ENCODE results near the gene PSD4. TPM values are rescaled to one million over a fixed set of nuclear protein-coding genes. Genes with fewer than 3 reads are reported as not detected.

PSD4 gene
- total RNA-seq, 1 experiment from 2014 or later = 9.6 TPM

DNA sequence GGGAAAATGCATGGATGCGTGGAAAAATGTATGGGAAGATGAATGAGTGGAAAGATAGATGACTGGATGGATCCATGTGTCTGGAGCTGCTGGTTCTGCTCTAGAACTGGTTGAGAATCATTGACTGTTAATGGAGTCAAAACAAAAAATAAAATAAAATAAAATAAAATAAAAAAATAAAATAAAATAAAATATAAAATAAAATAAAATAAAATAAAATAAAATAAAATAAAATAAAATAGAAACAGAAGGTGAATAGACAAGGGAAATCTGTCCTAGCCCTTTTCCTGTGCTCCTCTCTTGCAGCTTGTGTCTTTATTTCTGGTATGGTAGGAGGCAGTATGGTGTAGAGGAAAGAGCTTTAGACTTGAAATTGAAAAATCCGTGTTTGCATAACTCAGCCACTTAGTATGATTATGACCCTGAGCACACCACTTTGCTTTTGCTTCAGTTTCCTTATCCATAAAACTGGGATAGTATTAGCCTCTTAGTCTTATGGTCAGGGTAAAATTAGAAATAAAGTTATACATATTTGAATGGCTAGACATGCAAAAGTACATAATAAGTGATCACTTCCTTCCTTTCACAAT lies 51.0 kb downstream of the PSD4 start:
- peaks cover 8% of the 10 kb centered on the region for H3K4me1 Mint-ChIP-seq (ENCODE audit: insufficient read depth, unreplicated experiment)
- intact Hi-C loops (cut with micrococcal nuclease) = no loop called here
- H3K27me3 Mint-ChIP-seq (ENCODE audit: insufficient read depth, unreplicated experiment) = no peaks in the 10 kb centered on the region
- no peak overlapping the region for H3K4me3 Mint-ChIP-seq (ENCODE audit: unreplicated experiment)
- no peaks in the 10 kb centered on the region for H3K36me3 Mint-ChIP-seq (ENCODE audit: insufficient read depth, unreplicated experiment)
- TF ChIP-seq, protein P1, sequence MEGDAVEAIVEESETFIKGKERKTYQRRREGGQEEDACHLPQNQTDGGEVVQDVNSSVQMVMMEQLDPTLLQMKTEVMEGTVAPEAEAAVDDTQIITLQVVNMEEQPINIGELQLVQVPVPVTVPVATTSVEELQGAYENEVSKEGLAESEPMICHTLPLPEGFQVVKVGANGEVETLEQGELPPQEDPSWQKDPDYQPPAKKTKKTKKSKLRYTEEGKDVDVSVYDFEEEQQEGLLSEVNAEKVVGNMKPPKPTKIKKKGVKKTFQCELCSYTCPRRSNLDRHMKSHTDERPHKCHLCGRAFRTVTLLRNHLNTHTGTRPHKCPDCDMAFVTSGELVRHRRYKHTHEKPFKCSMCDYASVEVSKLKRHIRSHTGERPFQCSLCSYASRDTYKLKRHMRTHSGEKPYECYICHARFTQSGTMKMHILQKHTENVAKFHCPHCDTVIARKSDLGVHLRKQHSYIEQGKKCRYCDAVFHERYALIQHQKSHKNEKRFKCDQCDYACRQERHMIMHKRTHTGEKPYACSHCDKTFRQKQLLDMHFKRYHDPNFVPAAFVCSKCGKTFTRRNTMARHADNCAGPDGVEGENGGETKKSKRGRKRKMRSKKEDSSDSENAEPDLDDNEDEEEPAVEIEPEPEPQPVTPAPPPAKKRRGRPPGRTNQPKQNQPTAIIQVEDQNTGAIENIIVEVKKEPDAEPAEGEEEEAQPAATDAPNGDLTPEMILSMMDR (IDR thresholded peaks at IDR 0.05; ENCODE audit: unreplicated experiment) = no peak
- no peak for DNase-seq (ENCODE audit: unreplicated experiment)
- no peak overlapping the region for H3K27ac Mint-ChIP-seq (ENCODE audit: low read depth, unreplicated experiment)
- ChIA-PET POLR2A (no interaction called here), CTCF (interaction anchor here (1.2 kb wide), 1 partner anchor 22 kb away, joined by 3 read pairs; no protein-coding TSS in a partner anchor)
- H3K9me3 Mint-ChIP-seq (ENCODE audit: unreplicated experiment) = no peaks in the 10 kb centered on the region
- no TSS peak for BruUV-seq (replicated peaks)

DNA sequence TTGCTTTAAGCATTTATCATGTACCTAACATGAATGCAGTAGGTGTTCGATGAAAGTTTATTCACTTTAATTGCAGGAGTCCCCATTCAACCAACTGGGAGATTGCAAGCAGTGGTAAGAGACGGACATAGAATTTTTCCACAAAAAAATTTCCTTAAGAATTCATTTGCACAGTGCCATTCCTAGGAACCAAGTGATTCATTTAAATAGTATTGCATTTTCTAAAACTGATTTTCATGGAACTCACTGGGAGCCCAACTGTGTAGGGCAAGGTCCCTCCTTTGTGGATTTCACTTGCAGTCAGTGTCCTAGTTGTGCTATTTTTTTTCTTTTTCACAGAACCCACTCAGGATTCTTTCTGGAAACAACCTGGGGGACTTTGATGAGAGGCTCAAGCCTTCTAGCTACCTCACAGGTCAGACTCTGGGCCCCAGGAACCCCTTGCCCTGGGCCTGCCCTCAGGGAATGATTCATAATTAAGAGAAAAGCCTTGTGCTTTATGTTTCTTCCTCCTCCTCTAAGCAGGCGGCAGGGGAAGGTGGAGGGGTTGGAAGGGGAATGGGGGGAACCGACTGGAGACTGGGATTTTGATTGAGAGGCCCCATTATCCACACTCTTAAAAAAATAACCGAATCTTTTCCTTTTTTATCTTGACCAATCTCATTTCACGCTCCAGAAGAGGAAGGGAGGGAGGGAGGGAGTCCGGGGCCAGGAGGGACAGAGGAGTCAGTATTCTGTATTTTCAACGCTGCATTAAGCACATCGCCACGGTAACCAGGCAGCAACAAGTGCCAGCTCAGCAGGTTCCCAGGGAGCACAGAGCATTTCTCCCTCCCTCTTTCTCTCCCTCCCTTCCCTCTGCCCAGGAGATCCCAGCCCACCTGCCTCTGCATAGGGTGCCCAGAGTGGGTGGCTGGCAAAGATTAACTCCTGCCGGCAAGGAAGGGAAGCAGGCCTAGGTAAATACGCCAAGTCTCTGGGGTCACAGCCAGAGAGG lies 51.8 kb downstream of the PSD4 start:
- no TSS peak for BruUV-seq (replicated peaks)
- Mint-ChIP-seq H3K4me1 (ENCODE audit: insufficient read depth, unreplicated experiment) (peaks cover 5% of the 10 kb centered on the region), H3K27me3 (ENCODE audit: insufficient read depth, unreplicated experiment) (no peaks in the 10 kb centered on the region), H3K4me3 (ENCODE audit: unreplicated experiment) (no peak overlapping the region), H3K9me3 (ENCODE audit: unreplicated experiment) (no peaks in the 10 kb centered on the region), H3K36me3 (ENCODE audit: insufficient read depth, unreplicated experiment) (no peaks in the 10 kb centered on the region), H3K27ac (ENCODE audit: low read depth, unreplicated experiment) (no peak overlapping the region)
- no peak for DNase-seq (ENCODE audit: unreplicated experiment)
- POLR2A ChIA-PET = interaction anchor here (1.0 kb wide), 1 partner anchor 14 kb away, joined by 4 read pairs; no protein-coding TSS in a partner anchor
- TF ChIP-seq, protein P1 (IDR thresholded peaks at IDR 0.05; ENCODE audit: unreplicated experiment) = no peak
- CTCF ChIA-PET = interaction anchor here (0.6 to 1.7 kb wide), 3 partner anchors 14 to 90 kb away, joined by 3 to 4 read pairs (median 4); no protein-coding TSS in a partner anchor
- intact Hi-C loops (cut with micrococcal nuclease) = no loop called here

DNA sequence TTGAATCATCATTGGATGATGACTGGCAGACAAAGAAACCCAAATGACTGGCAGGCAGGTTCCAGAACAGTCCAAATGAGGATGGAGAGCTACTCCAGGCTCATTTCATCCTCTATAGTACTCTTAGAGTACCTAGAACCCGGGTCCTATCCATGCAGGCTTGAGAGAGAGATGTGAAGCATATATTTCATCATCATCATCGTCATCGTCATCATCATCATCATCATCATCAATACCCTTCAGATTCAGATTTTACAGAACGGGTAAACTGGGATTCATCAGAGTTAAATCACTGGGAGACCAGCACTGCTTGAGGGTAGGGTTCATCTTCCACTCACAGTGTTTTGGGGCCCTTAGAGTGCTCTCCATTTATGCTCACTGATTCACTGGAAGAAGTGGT lies 52.7 kb downstream of the PSD4 start:
- no TSS peak for BruUV-seq (replicated peaks)
- no peak overlapping the region for H3K27ac Mint-ChIP-seq (ENCODE audit: low read depth, unreplicated experiment)
- H3K27me3 Mint-ChIP-seq (ENCODE audit: insufficient read depth, unreplicated experiment) = no peaks in the 10 kb centered on the region
- no peak for DNase-seq (ENCODE audit: unreplicated experiment)
- ChIA-PET CTCF (interaction anchor here (0.6 to 1.7 kb wide), 2 partner anchors 13 to 89 kb away, joined by 4 read pairs; no protein-coding TSS in a partner anchor), POLR2A (interaction anchor here (0.7 to 1.0 kb wide), 2 partner anchors 13 to 666 kb away, joined by 3 to 4 read pairs; no protein-coding TSS in a partner anchor)
- H3K36me3 Mint-ChIP-seq (ENCODE audit: insufficient read depth, unreplicated experiment) = no peaks in the 10 kb centered on the region
- intact Hi-C loops (cut with micrococcal nuclease) = no loop called here
- H3K4me3 Mint-ChIP-seq (ENCODE audit: unreplicated experiment) = no peak overlapping the region
- H3K4me1 Mint-ChIP-seq (ENCODE audit: insufficient read depth, unreplicated experiment) = peaks cover 5% of the 10 kb centered on the region
- TF ChIP-seq, protein P1 (IDR thresholded peaks at IDR 0.05; ENCODE audit: unreplicated experiment) = no peak
- H3K9me3 Mint-ChIP-seq (ENCODE audit: unreplicated experiment) = no peaks in the 10 kb centered on the region

DNA sequence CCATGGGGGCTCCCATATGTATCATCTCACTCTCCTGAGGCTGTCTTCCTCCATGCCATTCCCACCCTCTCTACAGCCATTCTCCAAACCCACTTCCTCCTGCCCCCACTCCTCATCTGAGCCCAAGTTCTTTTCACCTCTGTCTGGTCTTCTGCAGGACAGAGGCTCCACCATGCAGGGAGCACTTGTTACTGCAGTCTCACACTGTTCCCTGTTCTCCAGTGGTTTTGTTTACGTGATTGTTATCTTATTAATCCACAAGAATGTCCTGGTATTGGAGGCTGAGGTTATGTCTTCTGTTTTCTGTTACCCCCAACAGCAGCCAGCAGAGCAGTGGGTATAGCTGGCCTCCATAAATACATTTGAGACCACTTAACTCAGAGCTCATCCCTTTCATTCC lies 53.5 kb downstream of the PSD4 start:
- CTCF ChIA-PET = interaction anchor here (0.9 to 1.7 kb wide), 4 partner anchors 10 to 23 kb away, joined by 3 to 7 read pairs (median 4); no protein-coding TSS in a partner anchor
- POLR2A ChIA-PET = no interaction called here

More for the DNA sequence above, 53.5 kb downstream of the PSD4 start:
- no peaks in the 10 kb centered on the region for H3K36me3 Mint-ChIP-seq (ENCODE audit: insufficient read depth, unreplicated experiment)
- intact Hi-C loops (cut with micrococcal nuclease) = no loop called here
- BruUV-seq (replicated peaks) = no TSS peak
- TF ChIP-seq, protein P1 (IDR thresholded peaks at IDR 0.05; ENCODE audit: unreplicated experiment) = no peak
- H3K27me3 Mint-ChIP-seq (ENCODE audit: insufficient read depth, unreplicated experiment) = no peaks in the 10 kb centered on the region
- no peak overlapping the region for H3K27ac Mint-ChIP-seq (ENCODE audit: low read depth, unreplicated experiment)
- H3K9me3 Mint-ChIP-seq (ENCODE audit: unreplicated experiment) = no peaks in the 10 kb centered on the region
- peaks cover 5% of the 10 kb centered on the region for H3K4me1 Mint-ChIP-seq (ENCODE audit: insufficient read depth, unreplicated experiment)
- no peak for DNase-seq (ENCODE audit: unreplicated experiment)
- H3K4me3 Mint-ChIP-seq (ENCODE audit: unreplicated experiment) = no peak overlapping the region
